HEK293 (cell line): ENCODE data around the gene YBX3.

Source experiments
- BCL11A ChIP-seq: fragments of 450-650 bp; formaldehyde crosslinking; IDR thresholded peaks from 2 replicates; pipeline ENCODE4 v1.5.1; 2016; ENCODE audit warnings: low read depth, missing biosample characterization, missing genetic modification characterization
- CTCF ChIP-seq: fragments of 450-650 bp; formaldehyde crosslinking; IDR thresholded peaks from 2 replicates; pipeline ENCODE4 v1.5.1; 2016; ENCODE audit warnings: missing biosample characterization, missing genetic modification characterization
- MZF1 ChIP-seq: fragments of 450-650 bp; formaldehyde crosslinking; IDR thresholded peaks from 2 replicates; pipeline ENCODE4 v1.5.1; 2017; ENCODE audit warnings: missing biosample characterization, missing genetic modification characterization, borderline replicate concordance
- OVOL3 ChIP-seq: fragments of 450-650 bp; formaldehyde crosslinking; IDR thresholded peaks from 2 replicates; pipeline ENCODE4 v1.5.1; 2016; ENCODE audit warnings: missing biosample characterization, missing genetic modification characterization
- SP7 ChIP-seq: fragments of 450-650 bp; formaldehyde crosslinking; IDR thresholded peaks from 2 replicates; pipeline ENCODE4 v1.5.1; 2016; ENCODE audit warnings: missing biosample characterization, missing genetic modification characterization
- YY1 ChIP-seq: fragments of 450-650 bp; formaldehyde crosslinking; IDR thresholded peaks from 2 replicates; pipeline ENCODE4 v1.5.1; 2018; ENCODE audit warnings: missing biosample characterization, missing genetic modification characterization
- ZBTB20 ChIP-seq: fragments of 450-650 bp; formaldehyde crosslinking; IDR thresholded peaks from 2 replicates; pipeline ENCODE4 v1.5.1; 2016; ENCODE audit warnings: missing biosample characterization, missing genetic modification characterization
- ZEB2 ChIP-seq: fragments of 450-650 bp; formaldehyde crosslinking; IDR thresholded peaks from 2 replicates; pipeline ENCODE4 v1.5.1; 2016; ENCODE audit warnings: missing biosample characterization, missing genetic modification characterization
- ZFP37 ChIP-seq: fragments of 450-650 bp; formaldehyde crosslinking; IDR thresholded peaks from 2 replicates; pipeline ENCODE4 v1.5.1; 2016; ENCODE audit warnings: missing biosample characterization, missing genetic modification characterization
- ZNF10 ChIP-seq: fragments of 450-650 bp; formaldehyde crosslinking; IDR thresholded peaks from 2 replicates; pipeline ENCODE4 v1.5.1; 2017; ENCODE audit warnings: missing biosample characterization, missing genetic modification characterization
- ZNF184 ChIP-seq: fragments of 450-650 bp; IDR thresholded peaks from 2 replicates; pipeline ENCODE4 v1.5.1; 2018; ENCODE audit warnings: missing biosample characterization, mild to moderate bottlenecking, missing genetic modification characterization
- ZNF19 ChIP-seq: fragments of 450-650 bp; formaldehyde crosslinking; IDR thresholded peaks from 2 replicates; pipeline ENCODE4; 2016; ENCODE audit warnings: missing biosample characterization, missing genetic modification characterization, low read depth
- ZNF2 ChIP-seq: fragments of 450-650 bp; formaldehyde crosslinking; IDR thresholded peaks from 2 replicates; pipeline ENCODE4 v1.5.1; 2016; ENCODE audit warnings: missing biosample characterization, missing genetic modification characterization
- ZNF214 ChIP-seq: fragments of 450-650 bp; formaldehyde crosslinking; IDR thresholded peaks from 2 replicates; pipeline ENCODE4 v1.5.1; 2017; ENCODE audit warnings: missing biosample characterization, mild to moderate bottlenecking, missing genetic modification characterization, borderline replicate concordance
- ZNF280D ChIP-seq: fragments of 450-650 bp; formaldehyde crosslinking; IDR thresholded peaks from 2 replicates; pipeline ENCODE4 v1.5.1; 2016; ENCODE audit warnings: missing biosample characterization, missing genetic modification characterization
- ZNF302 ChIP-seq: fragments of 450-650 bp; formaldehyde crosslinking; IDR thresholded peaks from 2 replicates; pipeline ENCODE4 v1.5.1; 2016; ENCODE audit warnings: missing biosample characterization, missing genetic modification characterization, low read depth
- ZNF324 ChIP-seq: fragments of 450-650 bp; formaldehyde crosslinking; IDR thresholded peaks from 2 replicates; pipeline ENCODE4 v1.5.1; 2016; ENCODE audit warnings: missing biosample characterization, missing genetic modification characterization
- ZNF37A ChIP-seq: fragments of 450-650 bp; IDR thresholded peaks from 2 replicates; pipeline ENCODE4 v1.5.1; 2018; ENCODE audit warnings: missing biosample characterization, missing genetic modification characterization
- ZNF416 ChIP-seq: fragments of 450-650 bp; formaldehyde crosslinking; IDR thresholded peaks from 2 replicates; pipeline ENCODE4 v1.5.1; 2016; ENCODE audit warnings: missing biosample characterization, missing genetic modification characterization
- ZNF510 ChIP-seq: fragments of 450-650 bp; formaldehyde crosslinking; IDR thresholded peaks from 2 replicates; pipeline ENCODE4 v1.5.1; 2018; ENCODE audit warnings: mild to moderate bottlenecking, missing genetic modification characterization, missing biosample characterization; ENCODE audit not compliant: insufficient replicate concordance
- ZNF558 ChIP-seq: fragments of 450-650 bp; formaldehyde crosslinking; IDR thresholded peaks from 2 replicates; pipeline ENCODE4 v1.5.1; 2016; ENCODE audit warnings: missing biosample characterization, missing genetic modification characterization
- ZNF571 ChIP-seq: fragments of 450-650 bp; formaldehyde crosslinking; IDR thresholded peaks from 2 replicates; pipeline ENCODE4 v1.5.0; 2017; ENCODE audit warnings: missing biosample characterization, missing genetic modification characterization
- ZNF639 ChIP-seq: fragments of 450-650 bp; formaldehyde crosslinking; IDR thresholded peaks from 2 replicates; pipeline ENCODE4 v1.5.1; 2016; ENCODE audit warnings: missing biosample characterization, missing genetic modification characterization
- ZNF660 ChIP-seq: fragments of 450-650 bp; IDR thresholded peaks from 2 replicates; pipeline ENCODE4 v1.5.1; 2018; ENCODE audit warnings: missing biosample characterization, mild to moderate bottlenecking, missing genetic modification characterization
- ZNF670 ChIP-seq: fragments of 450-650 bp; formaldehyde crosslinking; IDR thresholded peaks from 2 replicates; pipeline ENCODE4 v1.5.1; 2016; ENCODE audit warnings: missing biosample characterization, missing genetic modification characterization, low read depth
- ZNF830 ChIP-seq: fragments of 450-650 bp; IDR thresholded peaks from 2 replicates; pipeline ENCODE4 v1.5.0; 2018; ENCODE audit warnings: missing biosample characterization, missing genetic modification characterization, low read depth, mild to moderate bottlenecking, moderate library complexity
- ZNF843 ChIP-seq: fragments of 450-650 bp; formaldehyde crosslinking; IDR thresholded peaks from 2 replicates; pipeline ENCODE4 v1.5.1; 2016; ENCODE audit warnings: missing biosample characterization, missing genetic modification characterization
- ZSCAN18 ChIP-seq: fragments of 450-650 bp; formaldehyde crosslinking; IDR thresholded peaks from 2 replicates; pipeline ENCODE4 v1.5.1; 2016; ENCODE audit warnings: missing biosample characterization, missing genetic modification characterization
- TF ChIP-seq, protein P1 (sequence below): fragments of 450-650 bp; formaldehyde crosslinking; IDR thresholded peaks from 2 replicates; pipeline ENCODE4 v1.5.1; 2016; ENCODE audit warnings: missing biosample characterization, missing genetic modification characterization, borderline replicate concordance
- TF ChIP-seq, protein P2 (sequence below): fragments of 450-650 bp; formaldehyde crosslinking; IDR thresholded peaks from 2 replicates; pipeline ENCODE4 v1.5.1; 2016; ENCODE audit warnings: missing biosample characterization, missing genetic modification characterization, low read depth

The YBX3 gene

DNA sequence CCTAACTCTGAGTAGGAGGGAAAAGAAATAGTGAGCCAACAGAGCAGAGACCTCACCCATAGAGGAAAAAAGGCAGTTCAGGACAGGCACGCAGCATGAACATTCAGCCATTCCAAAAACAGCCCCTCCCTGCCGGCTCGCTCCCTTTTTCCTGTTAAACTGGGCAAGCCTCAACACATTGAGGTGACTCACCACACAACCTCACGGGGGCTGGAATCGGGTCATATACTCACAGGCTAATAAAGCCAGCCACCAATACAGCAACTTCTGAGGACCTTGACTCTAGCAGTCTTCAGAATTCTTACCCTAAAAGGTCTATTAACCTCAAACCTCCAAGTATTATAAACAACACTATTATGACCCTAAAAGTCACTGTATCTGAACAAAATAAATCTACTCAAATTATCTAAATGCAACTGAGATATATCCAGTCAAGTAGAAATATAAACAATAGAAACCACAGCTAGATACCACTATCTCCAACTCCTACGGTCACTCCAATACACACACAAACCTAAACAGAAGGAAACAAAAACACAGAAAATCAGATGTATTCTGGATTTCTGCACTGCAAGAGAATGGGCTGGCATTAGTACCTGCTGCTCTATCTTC is 6.3 kb downstream of the YBX3 start (continued):
- TF ChIP-seq ZSCAN18 (tag by site-specific recombination) = no peak
- TF ChIP-seq ZBTB20 (tag by site-specific recombination) = 0 out of 2 replicates have a peak, but pooled peaks have one; percentile 14
- peak; percentile 94 for TF ChIP-seq ZNF843
- TF ChIP-seq YY1 = no peak
- TF ChIP-seq ZNF571 = no peak
- TF ChIP-seq ZNF19 (tag by site-specific recombination) = no peak
- peak; percentile 16; the same call in 1 of the 2 replicates for TF ChIP-seq ZNF10 (tag by site-specific recombination)
- TF ChIP-seq ZNF302 (tag by site-specific recombination) = no peak
- TF ChIP-seq, protein P1, sequence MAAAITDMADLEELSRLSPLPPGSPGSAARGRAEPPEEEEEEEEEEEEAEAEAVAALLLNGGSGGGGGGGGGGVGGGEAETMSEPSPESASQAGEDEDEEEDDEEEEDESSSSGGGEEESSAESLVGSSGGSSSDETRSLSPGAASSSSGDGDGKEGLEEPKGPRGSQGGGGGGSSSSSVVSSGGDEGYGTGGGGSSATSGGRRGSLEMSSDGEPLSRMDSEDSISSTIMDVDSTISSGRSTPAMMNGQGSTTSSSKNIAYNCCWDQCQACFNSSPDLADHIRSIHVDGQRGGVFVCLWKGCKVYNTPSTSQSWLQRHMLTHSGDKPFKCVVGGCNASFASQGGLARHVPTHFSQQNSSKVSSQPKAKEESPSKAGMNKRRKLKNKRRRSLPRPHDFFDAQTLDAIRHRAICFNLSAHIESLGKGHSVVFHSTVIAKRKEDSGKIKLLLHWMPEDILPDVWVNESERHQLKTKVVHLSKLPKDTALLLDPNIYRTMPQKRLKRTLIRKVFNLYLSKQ (tag by site-specific recombination) = no peak
- no peak for TF ChIP-seq ZFP37
- TF ChIP-seq ZNF660 = peak; percentile 71
- no peak for TF ChIP-seq ZNF670 (tag by site-specific recombination)
- TF ChIP-seq ZNF416 = no peak
- peak; percentile 77 for TF ChIP-seq ZEB2 (tag by site-specific recombination)
- no peak for TF ChIP-seq ZNF184
- TF ChIP-seq ZNF830 (tag by site-specific recombination) = no peak
- 0 out of 2 replicates have a peak, but pooled peaks have one; percentile 52 for TF ChIP-seq ZNF639 (tag by site-specific recombination)
- peak; percentile 74; the same call in 1 of the 2 replicates for TF ChIP-seq BCL11A
- TF ChIP-seq SP7 (tag by site-specific recombination) = peak; percentile 71
- TF ChIP-seq, protein P2, sequence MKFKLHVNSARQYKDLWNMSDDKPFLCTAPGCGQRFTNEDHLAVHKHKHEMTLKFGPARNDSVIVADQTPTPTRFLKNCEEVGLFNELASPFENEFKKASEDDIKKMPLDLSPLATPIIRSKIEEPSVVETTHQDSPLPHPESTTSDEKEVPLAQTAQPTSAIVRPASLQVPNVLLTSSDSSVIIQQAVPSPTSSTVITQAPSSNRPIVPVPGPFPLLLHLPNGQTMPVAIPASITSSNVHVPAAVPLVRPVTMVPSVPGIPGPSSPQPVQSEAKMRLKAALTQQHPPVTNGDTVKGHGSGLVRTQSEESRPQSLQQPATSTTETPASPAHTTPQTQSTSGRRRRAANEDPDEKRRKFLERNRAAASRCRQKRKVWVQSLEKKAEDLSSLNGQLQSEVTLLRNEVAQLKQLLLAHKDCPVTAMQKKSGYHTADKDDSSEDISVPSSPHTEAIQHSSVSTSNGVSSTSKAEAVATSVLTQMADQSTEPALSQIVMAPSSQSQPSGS (tag by site-specific recombination) = peak; percentile 27; the same call in 1 of the 2 replicates
- TF ChIP-seq ZNF2 (tag by site-specific recombination) = 0 out of 2 replicates have a peak, but pooled peaks have one; percentile 21
- peak; percentile 23; the same call in 1 of the 2 replicates for TF ChIP-seq ZNF324
- no peak for TF ChIP-seq MZF1 (tag by site-specific recombination)
- peak; percentile 32 for TF ChIP-seq ZNF558 (tag by site-specific recombination)
- TF ChIP-seq OVOL3 (tag by site-specific recombination) = no peak
- no peak for TF ChIP-seq ZNF280D (tag by site-specific recombination)
- TF ChIP-seq CTCF (tag by site-specific recombination) = no peak
- no peak for TF ChIP-seq ZNF37A
- TF ChIP-seq ZNF510 (tag by site-specific recombination) = no peak
- no peak for TF ChIP-seq ZNF214 (tag by site-specific recombination)
